HG02798 (cell line): Measurements from ENCODE around the gene PDE1C.

Source experiments
- ATAC-seq: cut with Tn5 transposase; IDR thresholded peaks from one replicate; pipeline ENCODE4 v1.9.1; 2021; ENCODE audit warnings: mild to moderate bottlenecking; ENCODE audit not compliant: unreplicated experiment, poor library complexity

PDE1C gene

DNA sequence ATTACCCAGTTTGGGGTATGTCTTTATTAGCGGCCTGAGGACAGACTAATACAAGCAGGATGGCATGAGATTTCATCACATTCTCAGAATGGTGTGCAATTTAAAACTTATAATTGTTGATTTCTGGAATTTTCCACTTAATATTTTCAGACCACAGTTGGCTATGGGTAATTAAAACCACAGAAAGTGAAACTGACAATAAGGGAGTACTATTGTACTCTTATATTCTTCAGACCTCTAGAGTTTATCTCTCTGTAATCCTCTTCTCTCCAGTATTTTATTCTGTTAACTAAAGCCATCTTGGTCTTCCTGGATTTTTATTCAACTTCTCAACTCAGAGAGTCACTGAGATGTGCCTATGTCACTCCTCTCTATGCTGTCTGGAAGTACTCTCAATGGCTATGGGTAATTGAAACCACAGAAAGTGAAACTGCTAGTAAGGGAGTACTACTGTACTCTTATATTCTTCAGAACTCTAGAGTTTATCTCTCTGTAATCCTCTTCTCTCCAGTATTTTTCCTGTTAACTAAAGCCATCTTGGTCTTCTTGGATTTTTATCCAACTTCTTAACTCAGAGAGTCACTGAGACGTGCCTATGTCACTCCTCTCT is 264.9 kb downstream of the PDE1C start:
- ATAC-seq: peak; percentile 96

DNA sequence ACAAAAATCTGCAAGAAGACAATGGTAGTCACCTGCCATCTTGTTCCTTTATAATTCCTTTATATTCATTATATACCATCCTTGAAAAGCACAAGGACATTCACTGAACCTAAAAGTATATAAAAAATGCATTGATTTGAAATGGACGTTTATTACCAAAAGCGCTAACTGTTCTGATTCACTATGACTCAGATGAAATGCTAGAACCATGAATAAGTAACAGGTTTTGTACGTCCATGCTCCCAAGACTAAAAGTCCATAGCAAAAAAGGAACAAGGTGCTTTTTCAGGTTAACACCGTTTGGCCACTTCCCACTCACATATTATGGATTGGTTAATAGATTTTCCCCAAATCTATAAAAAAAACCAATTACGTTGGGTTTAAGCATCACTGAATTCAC is 273.8 kb downstream of the PDE1C start:
- no peak for ATAC-seq

DNA sequence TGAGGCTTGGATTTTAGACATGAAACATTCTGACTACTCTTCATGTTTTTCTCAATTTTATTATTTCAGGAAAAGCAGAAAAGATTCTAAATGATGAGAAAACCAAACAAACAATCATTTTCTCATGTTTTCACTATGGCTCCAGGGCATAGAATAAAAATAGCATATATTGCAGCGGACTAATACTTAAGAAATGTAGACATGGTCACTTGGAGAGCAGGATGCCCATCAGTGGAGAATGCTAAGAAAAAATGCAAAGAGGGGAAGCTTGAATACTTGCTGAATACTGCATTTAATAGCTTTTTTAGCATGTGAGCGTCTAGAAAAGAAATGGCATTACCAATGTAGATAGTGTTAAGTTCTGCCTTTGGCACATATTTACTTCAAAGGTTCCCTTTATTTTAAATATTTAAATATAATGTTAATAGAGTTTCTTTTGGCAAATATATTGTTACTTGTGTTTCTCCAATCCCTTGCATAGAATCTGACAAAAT is 275.3 kb downstream of the PDE1C start:
- no peak for ATAC-seq

DNA sequence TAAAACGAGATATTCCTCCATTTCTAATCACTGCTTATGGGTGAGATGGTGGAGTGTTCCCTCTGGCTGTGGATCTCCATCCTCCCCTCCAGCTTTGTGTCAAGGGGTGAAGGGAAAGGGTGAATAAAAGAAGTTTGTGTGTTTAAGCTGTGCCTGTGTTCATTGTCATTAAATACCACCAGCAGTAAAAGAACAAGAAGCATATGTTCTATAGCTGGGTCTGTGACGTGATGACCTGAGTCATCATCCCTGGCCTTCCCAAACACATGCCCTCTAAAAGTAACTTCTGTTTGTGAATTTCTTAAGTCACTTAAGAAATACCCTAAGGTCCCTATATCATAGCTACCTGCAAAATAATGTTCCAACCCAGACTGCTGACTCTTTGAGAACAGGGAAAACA is 278.3 kb downstream of the PDE1C start:
- ATAC-seq: no peak

GRCh38 chr7:31788883-31789680 is 281.1 kb downstream of the PDE1C start:
- ATAC-seq: no peak

DNA sequence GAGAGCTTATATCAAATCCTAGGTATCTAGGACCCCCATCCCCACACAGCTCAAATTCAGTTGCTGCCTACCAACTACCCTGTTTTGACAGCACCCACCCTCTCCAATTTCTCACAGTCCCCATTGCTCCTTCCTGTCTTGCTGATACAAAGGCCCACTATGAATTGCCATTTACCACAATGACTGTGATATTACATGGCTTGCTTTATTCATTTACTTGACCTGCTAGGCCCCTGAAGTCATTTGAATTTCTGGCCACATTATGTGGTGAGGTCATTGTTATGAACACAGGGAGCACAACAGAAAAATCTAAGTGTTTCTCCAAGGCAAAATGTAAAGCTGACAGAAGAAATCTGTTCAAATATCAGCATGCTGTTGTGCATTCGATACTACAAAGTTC is 281.8 kb downstream of the PDE1C start:
- peak; percentile 53 for ATAC-seq

- no peak for ATAC-seq
Measured at GRCh38 chr7:31786326-31786725, 283.9 kb downstream of the PDE1C start.

- no peak for ATAC-seq
Measured at GRCh38 chr7:31785101-31785500, 285.1 kb downstream of the PDE1C start.

DNA sequence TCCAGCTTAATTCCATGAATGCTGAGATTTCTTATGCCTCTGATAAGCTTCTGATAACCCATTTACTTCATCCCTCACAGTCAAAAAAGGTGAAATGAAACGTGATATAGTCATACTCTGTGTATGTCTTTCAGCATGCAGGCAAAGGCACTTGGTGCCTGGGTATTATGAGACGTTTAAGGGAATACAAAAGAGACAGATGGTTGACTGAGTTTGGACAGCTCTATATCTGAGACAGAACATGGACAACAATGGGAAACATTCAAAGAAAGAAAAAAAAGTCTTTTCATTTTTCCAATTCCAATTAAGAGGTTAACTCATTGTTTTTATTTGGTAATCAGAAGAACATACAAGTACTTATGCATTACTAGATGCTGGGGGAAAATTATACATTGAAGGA is 287.0 kb downstream of the PDE1C start:
- no peak for ATAC-seq

GRCh38 chr7:31782411-31782991 is 287.7 kb downstream of the PDE1C start:
- peak; percentile 88 for ATAC-seq

DNA sequence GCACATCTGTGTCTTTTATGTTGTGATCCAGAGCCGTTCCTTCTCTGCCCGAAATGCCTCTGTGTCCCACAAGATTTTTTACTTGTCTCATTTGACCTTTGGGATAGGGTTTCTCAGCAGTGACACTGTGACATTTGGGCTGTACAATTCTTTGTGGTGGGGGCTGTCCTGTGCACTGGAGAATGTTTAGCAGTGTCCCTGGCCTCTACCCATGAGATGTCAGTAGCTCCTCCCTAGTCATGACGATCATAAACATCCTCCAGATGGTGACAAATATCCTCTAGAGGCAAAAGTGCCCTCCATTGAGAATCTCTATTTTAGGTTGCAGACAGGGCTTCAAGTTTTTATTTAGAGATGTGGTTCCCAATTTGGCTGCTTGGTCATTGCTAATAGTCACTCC is 291.9 kb downstream of the PDE1C start:
- ATAC-seq: no peak

DNA sequence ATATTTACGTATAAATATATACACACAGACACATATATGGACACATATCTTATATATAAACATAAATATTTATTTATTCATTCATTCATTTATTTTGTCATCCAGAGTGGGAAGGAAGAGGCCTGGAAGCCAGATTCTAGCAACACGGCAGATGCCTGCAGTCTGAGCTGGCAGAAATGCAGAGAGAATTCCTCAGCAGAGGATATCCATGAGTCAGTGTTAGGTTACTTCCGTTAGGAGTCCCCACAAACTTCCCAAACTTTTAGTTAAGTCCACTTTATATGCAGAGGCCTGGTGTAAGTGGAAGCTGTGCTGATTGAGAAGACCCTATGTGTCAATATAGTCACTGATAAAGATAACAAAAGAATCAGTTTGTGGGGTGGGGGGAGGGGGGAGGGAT is 293.6 kb downstream of the PDE1C start:
- ATAC-seq: no peak

DNA sequence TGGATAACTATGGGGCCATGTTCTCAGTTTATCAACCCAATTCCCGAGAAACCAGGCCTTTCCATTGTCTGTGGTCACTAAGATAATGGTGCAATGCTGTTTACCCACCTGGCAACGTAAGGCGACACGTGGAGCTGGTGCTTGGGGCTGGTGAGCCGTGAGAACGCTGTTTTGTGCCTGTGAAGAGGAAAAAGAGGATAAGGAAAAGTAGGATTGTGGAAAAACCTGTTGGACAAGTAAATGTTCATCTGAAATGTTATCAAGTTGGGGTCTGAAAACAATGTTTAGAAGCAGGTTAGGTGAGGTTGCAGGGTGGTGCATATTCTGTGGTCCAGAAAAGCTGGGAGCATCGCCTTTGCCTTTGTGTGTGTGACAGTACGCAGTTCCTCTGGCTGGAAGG is 294.7 kb downstream of the PDE1C start:
- no peak for ATAC-seq

DNA sequence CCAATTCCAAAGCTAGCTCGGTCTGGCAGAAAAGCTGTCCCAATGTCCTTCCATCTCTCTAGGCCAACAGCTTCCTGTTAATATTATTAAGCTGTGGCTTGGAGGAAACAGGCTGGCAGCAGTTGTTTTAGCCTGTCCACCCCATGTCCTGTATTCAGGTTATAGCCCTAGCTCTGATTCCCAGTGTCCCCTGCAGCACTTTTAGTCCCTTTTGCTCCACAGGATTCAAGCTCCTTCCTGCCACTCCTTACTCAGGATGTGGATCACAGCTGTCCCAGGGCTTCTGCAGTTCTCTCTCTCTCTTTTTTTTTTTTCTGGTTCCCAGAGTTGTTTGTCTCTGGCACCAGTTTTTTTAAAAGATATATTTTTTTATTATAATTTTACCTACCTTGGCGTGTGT is 298.0 kb downstream of the PDE1C start:
- ATAC-seq: no peak

GRCh38 chr7:31767686-31768358 is 302.4 kb downstream of the PDE1C start:
- ATAC-seq: no peak

GRCh38 chr7:31764462-31764861 is 305.7 kb downstream of the PDE1C start:
- no peak for ATAC-seq

DNA sequence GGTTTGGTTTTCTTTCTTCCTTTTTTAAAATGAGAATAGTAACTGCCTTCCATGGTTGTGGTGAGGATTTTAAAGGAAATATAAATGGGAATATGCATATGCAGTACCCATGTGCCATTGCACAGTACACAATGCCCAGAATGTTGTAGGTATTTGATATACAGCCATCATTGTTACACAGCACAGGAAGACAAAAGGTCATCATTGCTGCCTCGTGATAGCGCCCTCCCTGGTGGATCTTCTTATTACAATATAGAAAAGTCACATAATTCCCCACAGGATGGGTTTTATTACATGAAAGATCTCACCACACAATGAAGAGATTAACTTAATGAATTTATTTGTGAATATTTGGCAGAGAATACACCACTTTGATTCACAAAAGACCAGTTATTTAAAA is 306.7 kb downstream of the PDE1C start:
- no peak for ATAC-seq

DNA sequence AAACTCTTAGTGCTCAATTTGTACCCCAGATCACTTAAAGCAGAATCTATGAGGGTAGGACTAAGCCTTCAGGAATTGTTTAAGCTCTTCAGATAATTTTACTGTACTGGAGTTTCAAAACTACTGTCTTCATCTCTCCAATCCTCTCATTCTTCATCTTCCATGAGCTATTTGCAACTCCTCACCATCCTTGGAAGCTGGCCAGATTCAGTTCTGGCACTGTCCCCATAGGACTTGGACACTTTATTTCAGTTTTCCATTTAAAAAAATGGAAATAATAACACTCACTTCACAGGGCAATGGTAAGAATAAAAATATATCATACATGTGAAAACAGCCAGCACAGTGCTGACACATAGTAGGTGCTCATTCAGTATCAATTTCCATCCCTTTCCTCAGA is 308.6 kb downstream of the PDE1C start:
- no peak for ATAC-seq

DNA sequence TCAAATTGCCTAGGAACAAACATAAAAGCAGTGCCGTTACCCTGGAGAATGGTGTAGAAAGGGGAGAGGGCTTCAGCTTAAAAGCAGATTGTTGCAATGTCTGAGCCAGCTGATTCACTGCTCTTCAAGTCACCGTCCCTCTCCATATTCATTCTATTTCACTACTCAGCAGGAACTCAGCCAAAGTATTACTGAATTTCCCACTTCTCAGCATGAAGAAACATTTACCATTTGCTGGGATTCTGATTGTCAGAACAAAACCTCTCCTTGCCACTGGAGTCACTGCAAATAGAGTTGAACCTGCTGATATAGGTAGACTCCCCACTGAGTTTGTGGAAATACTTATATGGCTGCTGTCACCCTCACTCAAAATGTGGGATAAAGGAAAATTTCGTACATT is 311.5 kb downstream of the PDE1C start:
- ATAC-seq: no peak

- ATAC-seq: no peak
Measured at GRCh38 chr7:31751726-31752125, 318.5 kb downstream of the PDE1C start.

DNA sequence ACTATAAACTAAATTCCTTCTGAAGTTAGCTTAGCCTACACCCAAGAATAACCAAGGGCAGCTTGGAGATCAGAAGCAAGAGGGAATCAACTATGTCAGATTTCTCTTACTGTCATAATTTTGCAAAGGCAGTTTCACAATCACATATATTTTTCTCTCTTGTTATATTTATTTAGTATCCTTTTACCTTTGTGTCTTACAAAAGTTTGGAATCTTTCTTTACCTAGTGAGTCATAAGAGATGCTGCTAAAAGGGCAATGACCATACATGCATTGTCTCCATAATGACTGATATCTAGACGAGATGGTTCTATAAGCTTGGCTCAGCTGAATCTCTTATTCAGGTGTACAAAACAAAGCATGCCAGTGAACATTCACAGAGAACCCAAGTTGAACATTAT is 322.1 kb downstream of the PDE1C start:
- no peak for ATAC-seq
